Stimulated activated CD4-positive, alpha-beta T cell treated with anti-CD3 and anti-CD28 coated beads, Interleukin-1b, Interleukin-23, amount 100 ng/mL, for 24 hours (primary cell): ENCODE measurements around the gene C1QTNF3.
"Not testable (repeated sequence)": the region's sequence is repeated elsewhere in the genome, so short reads cannot be mapped to it uniquely, and the experiment has no call there.

Source experiments
- DNase-seq, 4 experiments: peaks; one replicate each; pipeline ENCODE4 v3.0.0-alpha.2; 2020; ENCODE audit warnings: low read depth in 4 of 4, low spot score in 1 of 4

Gene C1QTNF3, protein sequence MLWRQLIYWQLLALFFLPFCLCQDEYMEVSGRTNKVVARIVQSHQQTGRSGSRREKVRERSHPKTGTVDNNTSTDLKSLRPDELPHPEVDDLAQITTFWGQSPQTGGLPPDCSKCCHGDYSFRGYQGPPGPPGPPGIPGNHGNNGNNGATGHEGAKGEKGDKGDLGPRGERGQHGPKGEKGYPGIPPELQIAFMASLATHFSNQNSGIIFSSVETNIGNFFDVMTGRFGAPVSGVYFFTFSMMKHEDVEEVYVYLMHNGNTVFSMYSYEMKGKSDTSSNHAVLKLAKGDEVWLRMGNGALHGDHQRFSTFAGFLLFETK

DNA sequence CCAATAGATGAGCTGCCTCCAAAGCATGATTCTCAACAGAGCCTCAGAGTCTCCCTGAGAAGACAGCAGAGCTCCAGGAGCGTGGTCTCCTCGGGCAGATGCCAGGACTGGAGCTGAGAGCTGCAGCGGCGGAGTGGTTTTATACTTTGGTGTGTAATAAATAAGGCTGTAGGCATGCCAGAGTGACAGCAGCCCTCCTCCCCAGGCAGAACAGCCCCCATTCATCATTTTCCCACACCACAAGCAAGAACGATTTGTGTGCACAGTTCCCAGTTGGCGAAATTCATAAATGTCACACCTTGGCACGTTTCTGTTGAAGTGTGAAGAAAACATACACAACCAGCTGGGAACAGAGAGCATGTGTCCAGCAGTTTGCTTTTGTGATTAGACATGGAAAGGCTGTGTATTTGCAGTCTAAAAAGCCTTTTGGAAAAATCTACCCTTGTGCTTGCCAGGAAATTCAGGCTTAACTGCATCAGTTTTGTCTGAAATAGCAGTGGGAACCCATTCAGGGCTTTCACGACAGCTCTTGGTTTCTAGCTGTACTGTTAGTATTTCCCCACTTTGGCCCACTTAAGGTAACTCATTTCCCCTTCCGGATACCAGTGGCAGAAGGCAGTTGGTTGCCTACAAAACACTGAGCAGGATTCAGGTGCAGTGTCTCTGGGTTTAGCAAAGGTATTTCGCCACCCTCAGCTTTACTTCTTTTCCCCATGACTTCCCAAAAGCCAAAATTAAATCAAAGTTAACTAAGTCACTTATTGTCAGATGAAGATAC is at the start of gene C1QTNF3:
C1QTNF3 (minus strand) TSS at position 115 of the 778 bp plus-strand sequence; CDS start at position 27, 88 bp downstream.
- no peak for DNase-seq

DNA sequence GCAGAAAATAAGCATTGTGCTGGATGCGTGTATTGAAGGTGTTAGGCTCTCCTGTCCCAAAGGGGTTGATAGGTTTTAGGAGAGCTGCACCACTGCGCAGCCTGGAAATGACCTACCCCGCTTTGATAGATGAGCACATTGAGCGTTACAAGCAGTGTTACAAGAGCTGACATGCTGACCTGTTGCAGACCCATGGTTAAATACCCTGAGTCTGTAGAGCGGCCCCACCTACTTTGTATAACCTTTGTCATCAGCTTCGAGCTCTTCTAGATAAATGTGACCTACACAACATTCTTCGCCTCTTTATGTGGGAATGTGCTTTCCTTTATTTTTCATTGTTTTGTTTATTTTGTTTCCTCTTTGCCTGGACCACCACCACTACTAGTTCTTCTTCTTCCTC is 48.0 kb upstream of the C1QTNF3 start:
- not testable (repeated sequence) for DNase-seq

DNA sequence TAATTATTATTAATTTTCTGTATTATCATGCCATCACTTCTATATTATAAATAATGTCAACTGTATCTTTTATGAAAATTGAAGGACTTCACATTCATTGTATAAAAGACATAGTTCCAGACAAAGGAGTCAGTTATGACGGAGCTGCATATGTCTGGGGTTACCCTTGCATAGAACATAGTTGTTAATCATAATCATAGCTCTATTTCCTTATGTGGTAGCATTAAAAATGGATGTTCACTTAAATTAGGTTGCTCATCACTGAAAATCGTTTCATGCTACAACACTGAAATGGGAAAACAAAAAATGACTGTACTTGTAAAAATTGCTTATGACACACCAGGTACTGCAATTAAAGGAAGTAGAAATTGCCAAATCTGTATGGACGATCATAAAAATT is 46.8 kb upstream of the C1QTNF3 start:
- not testable (repeated sequence) for DNase-seq

DNA sequence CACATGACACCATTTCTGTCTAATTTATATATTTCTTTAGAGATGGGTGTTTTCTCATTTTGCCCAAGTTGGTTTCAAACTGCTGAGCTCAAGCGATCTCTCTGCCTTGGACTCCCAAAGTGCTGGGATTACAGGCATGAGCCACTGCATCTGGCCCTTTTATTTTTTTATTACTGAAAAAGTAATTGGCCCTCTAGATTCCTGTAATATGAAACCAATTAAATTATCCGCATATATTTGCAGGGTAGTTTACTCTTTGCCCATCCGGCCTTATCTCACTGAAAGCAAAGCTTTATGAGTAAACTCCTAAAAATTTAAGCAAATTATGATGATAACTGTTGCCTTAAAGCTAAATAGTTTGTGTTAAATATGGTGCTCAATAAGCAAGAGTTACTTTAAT is 44.7 kb upstream of the C1QTNF3 start:
- not testable (repeated sequence) for DNase-seq

DNA sequence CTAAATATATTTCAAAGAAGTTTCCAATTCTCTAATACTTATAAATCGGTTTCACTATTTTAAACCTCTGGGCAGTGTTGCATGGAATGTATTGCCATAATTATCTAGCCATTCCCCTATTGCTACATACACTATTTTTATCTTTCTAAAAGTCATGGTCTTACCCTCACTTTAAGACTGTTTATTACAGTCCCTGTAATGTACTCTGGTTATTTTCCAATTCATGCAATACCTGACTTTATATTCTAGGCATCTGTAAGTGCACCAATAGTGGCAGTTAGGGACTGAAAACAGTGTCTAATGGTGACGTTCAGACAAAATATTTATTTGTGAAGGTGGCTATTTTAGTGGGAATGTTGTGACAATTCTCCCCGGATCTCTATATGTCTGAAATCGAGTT is 40.9 kb upstream of the C1QTNF3 start:
- DNase-seq = not testable (repeated sequence)

DNA sequence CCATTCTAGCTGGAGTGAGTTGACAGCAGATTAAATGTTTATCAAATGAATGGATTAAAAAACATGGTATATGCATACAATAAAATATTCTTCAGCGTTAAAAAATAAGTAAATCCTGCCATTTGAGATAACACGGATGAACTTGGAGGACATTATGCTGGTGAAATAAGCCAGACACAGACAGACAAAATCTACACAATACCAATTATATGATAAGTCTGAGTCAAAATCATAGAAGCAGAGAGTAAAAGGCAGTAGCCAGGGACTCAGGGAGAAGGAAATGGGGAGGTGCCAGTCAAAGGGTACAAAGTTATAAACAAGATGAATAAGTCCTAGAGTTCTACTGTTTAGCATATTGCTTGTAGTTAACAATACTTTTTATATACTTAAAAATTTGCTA is 36.5 kb upstream of the C1QTNF3 start:
- not testable (repeated sequence) for DNase-seq

DNA sequence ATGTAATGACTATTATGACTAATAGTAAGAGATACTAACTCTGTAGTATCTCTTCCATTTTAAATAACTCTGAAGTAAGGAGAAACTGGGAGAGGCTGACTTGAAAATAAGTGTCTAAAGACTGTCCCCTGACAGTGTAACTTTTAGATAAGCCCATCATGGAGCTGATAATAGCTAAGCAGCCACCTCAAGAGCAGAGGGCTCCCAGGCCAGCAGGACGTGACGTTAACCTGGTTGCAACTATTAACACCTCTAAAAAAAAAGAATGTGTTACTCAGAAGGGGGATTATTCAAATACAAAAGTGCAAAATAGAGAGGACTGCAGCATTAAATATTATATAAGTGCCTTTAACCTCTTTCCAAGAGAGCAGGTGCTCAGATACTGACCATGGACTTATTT is 34.6 kb upstream of the C1QTNF3 start:
- DNase-seq = not testable (repeated sequence)

DNA sequence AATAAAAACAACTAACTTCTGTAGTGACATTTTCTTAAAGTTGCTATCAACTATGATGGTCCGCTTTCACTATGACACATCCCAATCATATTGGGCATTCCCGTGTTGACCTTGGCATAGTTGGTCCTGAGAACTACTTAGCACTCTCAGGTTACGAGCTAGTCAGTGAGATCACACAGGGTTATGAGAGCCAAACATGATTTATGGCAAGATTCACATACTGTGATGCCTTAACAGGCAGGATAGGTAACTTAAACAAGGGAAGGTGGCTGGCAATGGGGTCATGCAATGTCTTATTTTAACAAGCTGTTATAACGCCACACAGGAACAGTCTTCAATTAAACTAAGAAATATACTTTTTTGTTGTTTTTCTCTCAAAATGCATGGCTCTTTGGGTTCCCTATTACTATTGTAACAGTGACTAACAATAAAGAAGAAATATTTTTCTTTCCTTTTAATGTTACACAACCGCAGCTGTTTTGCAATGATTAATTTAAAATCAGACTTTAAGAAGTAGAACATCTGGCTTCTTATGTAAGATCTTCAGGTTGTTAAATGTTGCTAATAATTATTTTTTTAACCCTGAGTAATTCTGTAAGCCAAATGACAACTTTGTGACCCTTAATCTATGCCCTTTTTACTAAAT is 33.8 kb upstream of the C1QTNF3 start:
- DNase-seq = not testable (repeated sequence)

DNA sequence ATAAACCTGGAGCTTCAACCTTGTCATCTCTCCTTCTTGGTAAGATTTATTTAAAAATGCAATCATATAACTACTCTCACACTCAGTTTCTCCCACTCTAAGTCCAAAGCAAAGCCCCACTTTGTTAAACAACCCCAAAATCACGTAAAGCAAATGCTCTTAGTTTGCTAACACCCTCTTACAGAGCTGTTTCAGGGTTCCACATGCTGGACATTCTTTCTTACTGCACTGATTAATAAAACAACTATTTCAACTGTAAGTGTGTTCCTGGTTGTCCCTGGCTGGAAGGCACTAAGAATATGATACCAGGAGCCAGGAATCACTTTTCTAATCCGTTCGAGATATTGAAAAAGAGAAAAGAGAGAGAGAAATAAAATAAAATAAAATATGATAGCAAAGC is 31.5 kb upstream of the C1QTNF3 start:
- DNase-seq = not testable (repeated sequence)

DNA sequence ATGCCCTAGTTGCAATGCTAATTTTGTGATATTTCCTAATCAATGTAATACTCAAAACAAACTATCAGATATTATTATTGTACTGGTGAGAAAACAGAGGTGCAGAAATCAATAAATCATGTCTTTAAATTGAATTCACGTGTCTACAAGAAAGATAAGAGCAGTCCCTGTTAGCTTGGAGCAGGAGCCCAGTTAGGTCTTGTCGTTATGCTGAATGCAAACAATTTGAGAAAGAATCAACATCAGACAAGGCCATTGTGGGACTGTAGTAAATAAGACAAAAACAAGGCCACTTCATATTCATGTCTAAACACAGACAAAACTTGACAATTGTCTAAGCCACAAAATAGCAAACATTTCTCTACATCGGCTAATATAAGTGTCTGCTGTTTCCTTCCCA is 31.1 kb upstream of the C1QTNF3 start:
- not testable (repeated sequence) for DNase-seq

DNA sequence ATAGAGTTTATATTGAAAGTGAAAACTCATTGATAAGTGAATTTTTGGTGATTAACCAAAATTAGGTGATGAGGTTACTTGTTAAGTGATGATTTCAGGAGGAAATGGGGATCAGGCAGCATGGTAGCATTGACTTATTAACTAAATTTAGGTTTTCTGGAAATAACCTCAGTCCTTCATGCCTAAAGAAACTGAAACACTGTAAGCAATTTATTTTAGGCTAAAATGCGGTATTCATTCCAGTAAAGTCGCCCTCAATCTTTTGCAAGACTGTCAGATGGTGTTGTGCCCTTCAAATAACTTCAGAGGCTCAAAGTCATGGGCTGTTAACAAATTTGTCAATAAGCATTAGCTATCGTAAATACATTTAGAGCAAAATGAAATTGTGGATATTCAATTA is 27.6 kb upstream of the C1QTNF3 start:
- DNase-seq = not testable (repeated sequence)

DNA sequence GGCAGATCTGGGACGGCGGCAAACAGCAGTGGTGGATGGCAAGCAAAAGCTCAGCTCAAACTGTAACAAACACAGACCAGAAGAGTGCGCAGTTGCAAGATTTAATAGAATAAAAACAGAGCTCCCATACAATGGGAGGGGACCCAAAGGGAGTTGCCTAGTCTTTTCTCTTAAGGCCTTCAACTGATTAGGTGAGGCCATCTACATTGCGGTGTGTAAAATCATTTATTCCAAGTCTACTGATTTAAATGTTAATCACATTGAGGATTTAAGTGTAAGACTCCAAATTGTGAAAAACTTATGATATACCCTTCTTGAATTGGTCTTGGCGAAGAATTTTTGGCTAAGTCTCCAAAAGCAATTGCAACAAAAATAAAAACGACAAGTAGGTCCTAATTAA is 21.6 kb upstream of the C1QTNF3 start:
- no peak for DNase-seq

DNA sequence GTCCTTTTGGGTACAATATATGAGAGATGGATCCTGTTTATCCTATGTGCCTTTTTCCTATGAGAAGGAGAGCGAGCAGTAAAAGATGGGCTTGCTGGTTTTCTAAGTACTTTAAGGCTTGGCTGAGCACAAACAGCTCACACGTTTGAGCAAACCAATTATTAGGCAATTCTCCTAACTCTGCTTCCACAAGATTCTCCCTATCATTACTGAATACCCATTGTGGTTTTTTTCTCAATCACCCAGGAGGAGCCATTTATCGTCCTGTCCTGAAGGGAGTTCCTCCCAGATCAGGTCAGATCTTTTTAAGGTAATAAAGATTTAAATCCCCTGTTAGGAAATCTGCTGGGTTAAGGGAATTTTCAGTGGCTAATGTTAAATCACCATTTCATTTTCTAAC is 19.4 kb upstream of the C1QTNF3 start:
- no peak for DNase-seq

DNA sequence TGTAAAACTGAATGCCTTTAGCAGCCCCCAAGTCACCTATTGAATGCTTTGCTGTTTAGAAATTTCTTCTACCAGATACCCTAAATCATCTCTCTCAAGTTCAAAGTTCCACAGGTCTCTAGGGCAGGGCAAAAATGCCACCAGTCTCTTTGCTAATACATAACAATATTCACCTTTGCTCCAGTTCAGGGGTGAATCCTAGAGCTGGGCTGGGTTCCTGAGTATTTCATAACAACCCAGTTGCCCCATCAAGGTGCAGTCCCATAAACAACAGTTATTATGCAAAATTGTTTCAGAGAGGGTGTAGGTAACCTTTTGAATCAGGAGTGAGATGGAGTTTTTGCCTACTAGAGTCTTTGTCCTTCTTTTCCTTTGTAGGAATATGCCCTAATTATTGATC is 19.0 kb upstream of the C1QTNF3 start:
- DNase-seq = no peak

DNA sequence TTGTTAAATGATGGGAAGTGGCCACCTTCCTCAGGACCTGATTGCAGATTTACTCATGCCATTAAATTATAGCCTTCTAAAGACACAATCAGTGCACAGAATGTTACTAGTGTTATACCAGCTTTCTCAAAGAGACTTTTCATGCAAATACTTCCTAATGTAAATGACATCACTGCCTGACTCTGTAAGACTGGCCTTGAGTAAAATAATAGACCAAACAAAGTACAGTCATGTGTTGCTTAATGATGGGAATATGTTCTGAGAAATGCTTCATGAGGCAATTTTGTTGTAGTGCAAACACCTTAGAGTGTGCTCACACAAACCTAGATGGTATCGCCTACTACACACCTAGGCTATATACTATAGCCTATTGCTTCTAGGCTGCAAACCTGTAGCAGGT is 17.0 kb upstream of the C1QTNF3 start:
- no peak for DNase-seq

DNA sequence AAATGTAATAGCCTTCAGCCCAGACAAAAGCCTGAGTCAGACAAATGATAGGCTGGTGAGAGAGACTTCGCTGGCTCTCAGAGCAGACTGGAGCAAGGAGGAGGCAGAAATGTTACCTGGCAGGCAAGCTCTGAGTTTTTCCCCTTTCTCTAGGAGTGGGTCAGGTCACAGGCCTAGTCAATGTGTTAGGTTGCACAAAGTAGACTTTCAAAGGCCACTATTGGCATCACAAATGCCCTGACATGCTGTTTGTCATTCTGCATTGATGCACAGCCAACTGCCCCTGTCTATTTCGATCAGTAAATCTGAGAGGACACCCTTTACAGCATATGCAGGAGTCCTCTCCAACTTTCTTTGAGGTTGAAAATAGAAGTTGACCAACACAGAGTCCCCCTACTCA is 15.5 kb upstream of the C1QTNF3 start:
- no peak for DNase-seq

DNA sequence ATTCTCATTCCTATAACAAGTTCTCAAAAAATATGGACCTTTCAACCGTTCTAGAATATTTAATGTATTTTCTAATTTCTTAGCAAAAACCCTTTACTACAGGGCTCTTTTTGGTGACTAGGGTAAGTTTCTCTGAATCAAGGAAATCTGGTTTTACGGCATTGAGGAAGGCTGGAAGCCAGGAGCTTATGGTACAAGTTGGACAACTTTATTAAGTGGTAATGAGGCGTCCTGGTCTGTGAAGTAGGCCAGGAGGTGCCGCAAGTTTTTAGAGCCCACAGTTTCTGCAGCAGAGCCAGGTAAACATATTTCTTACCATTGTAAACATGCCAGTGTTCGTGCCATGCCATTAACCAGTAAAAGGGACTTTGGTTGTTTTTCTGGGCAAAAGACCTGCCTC is 14.6 kb upstream of the C1QTNF3 start:
- no peak for DNase-seq

DNA sequence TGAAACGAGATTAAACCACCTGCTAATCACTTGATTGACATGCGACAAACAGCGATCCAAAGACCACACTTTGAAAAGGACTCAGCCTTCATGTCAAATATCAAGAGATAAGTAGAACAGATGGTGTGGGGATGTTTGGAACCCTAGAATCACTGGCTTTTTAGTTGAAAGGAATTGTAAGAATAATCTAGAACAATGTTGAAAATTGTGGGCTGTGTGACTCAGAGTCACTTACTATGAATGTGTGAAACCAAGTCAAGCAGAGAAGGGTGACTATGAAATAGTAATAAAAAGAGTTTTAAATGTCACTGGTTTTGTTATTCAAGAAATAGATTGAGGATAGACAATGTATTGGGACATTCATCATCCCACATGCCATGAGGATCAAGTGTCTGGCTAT is 14.1 kb upstream of the C1QTNF3 start:
- DNase-seq = no peak

DNA sequence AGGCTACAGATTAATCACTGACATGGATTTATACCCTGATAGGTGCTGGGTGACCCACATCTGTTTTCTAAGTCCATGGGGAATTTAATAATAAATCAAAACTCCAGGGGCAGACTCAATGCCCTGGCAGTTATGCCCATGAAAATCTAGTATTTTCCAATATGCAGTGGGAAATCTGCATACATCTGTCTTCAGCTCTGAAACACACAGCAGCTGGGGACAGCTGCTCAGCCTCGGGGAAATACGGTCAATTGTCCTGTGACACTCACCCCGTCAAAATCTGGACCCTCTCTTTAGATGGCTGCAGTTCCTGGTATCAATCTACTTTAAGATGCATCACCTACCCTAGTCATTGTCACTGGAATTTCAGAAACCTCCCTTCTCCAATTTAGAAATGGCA is 12.7 kb upstream of the C1QTNF3 start:
- DNase-seq = no peak

DNA sequence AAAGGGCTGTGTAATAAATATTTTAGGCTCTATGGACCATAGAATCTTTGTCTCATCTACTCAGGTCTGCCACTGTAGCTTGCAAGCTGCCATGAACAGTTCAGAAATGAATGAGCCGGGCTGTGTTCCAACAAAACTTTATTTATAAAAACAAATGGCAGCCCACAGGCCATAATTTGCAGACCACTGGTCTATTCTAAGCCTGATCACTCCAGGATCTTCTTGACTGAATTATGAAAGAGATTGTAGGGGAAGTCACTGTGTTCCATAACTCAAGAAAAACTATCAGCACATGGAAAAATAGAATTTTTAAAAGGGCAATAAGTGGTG is 11.4 kb upstream of the C1QTNF3 start:
- DNase-seq = no peak

DNA sequence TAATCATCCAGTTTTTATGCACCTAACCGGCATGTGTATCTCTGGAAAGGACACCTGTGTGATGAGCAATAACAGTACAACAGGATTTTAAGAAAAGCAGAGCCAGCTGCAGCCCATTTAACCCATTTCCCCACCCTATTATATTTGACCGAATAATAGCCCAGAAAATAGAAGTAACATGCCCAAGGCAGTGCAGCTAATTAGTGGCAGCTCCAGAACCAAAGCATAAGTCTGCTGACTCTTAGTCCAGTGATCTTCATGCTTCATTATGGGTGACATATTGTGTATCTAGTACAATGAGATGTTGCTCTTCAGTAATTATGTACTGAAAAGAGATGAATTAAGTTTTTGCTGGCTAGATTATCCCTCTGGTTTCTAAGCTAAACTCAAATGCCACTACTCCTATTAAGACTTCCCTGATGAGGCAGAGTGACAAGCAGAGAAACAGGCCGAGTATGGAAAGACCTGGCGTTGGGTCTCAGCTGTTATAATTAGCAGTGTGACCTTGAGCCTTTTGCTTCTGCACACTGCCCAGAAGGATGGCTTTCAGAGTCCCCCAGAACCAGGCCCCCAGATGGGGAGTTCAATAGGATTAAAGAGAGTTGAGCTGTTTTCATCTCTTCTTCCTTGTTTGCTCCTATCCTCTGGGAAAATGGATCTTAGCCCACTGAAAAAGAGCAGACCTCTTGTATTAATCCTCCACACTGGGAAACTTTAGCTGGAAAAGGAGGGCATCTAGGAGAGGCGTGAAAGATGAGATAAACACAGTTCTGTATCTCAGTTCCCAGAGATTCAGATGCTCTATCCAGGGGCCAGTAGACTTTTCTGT is 10.8 kb upstream of the C1QTNF3 start:
- no peak for DNase-seq
